Mononuclear cell (primary cell): ENCODE data around the gene TMEM44. TPM values are rescaled to one million over a fixed set of nuclear protein-coding genes. Genes with fewer than 3 reads are reported as not detected.
"Not testable (repeated sequence)": the region's sequence is repeated elsewhere in the genome, so short reads cannot be mapped to it uniquely, and the experiment has no call there.

Experiments used
- H3K27me3 ChIP-seq: 2 replicates; pipeline ENCODE4 v1.6.0; 2011; ENCODE audit warnings: low read length, control low read depth; ENCODE audit not compliant: insufficient read depth
- H3K4me1 ChIP-seq: 2 replicates; pipeline ENCODE4 v1.5.1; 2011; ENCODE audit warnings: mild to moderate bottlenecking, low read length, control low read depth; ENCODE audit not compliant: insufficient read depth
- H3K4me3 ChIP-seq: 2 replicates; pipeline ENCODE4 v1.5.1; 2011; ENCODE audit warnings: mild to moderate bottlenecking, low read length, moderate library complexity
- H3K9me3 ChIP-seq: 2 replicates; pipeline ENCODE4 v1.5.1; 2011; ENCODE audit warnings: low read depth, mild to moderate bottlenecking, control low read depth, low read length
- total RNA-seq: library from RNA; depleted of rRNA; stranded (reverse); fragments of >200 nt; gene quantifications from one replicate; pipeline ENCODE4 v1.2.3, GENCODE V29; 2012

TMEM44 gene
- total RNA-seq, 1 donor: 0.21 TPM

DNA sequence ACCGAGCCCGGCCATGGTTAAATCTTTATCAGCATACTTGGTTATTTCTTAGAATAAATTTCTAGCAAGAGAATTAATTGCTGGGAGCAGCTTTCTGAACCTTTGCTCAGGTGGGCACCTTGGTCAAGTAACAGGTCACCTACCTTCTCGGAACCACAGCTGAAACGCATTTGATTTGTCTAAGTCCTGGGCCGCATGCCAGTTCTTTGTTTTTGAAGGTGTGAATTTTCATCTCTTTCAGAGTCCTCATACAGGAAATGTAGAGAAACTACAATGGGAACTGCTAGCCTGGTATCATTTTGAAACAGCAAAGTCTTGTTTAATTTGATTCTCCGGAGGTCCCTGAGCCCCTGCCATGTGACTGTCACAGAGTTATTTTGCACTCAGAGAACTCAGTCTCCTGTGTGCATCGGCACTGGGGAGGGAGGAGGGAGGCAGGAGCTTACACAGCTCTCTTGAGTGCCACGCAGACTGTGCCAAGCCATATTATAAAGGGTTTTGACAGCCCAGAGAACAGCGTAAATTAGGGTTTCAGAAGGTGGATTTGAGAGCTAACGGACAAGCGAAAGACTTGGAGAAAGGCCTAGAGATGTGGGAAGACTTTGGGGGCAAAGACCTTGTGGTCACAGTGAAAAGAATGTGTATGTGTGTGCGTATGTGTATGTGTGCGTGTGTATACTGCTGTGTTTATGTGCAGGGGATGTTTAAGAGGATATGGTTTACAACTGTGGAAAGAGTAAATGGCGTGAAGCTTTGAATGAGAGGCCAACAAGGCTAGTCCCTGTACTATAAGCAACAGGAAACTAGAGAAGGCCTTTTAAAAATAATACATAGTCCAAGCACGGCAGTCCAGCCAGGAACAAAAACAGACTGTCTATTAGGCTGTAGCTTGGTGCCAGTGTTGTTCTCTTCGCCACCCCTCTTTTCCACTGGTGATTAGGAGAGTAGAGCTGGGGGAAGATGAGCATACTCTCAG is 84.6 kb downstream of the TMEM44 start:
- Histone ChIP-seq H3K27me3 (no peaks in the 10 kb centered on the region), H3K9me3 (no peaks in the 10 kb centered on the region), H3K4me3 (no peak overlapping the region), H3K4me1 (no peaks in the 10 kb centered on the region)

DNA sequence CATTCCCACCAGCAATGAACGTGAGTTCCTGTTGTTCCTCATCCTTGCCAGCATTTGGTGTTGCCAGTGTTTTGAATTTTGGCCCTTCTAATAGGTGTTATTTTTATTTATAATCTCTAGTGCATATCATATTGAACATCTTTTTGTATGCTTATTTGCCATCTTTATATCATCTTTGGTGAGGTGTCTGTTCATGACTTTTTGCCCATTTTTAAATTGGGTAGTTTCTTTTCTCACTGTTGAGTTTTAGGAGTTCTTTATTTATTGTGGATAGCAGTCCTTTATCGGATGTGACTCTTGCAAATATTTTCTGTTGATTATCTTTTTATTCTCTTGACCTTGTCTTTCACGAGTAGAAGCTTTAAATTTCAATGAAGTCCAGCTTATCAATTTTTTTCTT is 86.2 kb downstream of the TMEM44 start:
- Histone ChIP-seq H3K9me3 (no peaks in the 10 kb centered on the region), H3K4me3 (no peak overlapping the region), H3K4me1 (no peaks in the 10 kb centered on the region), H3K27me3 (no peaks in the 10 kb centered on the region)

- not testable (repeated sequence) for H3K9me3 ChIP-seq, H3K4me1 ChIP-seq, H3K27me3 ChIP-seq, H3K4me3 ChIP-seq
Measured at GRCh38 chr3:194545538-194545937, 87.7 kb downstream of the TMEM44 start.

GRCh38 chr3:194543550-194543949 is 89.7 kb downstream of the TMEM44 start:
- Histone ChIP-seq H3K27me3 (no peaks in the 10 kb centered on the region), H3K4me3 (no peak overlapping the region), H3K4me1 (peaks cover 6% of the 10 kb centered on the region), H3K9me3 (no peaks in the 10 kb centered on the region)

DNA sequence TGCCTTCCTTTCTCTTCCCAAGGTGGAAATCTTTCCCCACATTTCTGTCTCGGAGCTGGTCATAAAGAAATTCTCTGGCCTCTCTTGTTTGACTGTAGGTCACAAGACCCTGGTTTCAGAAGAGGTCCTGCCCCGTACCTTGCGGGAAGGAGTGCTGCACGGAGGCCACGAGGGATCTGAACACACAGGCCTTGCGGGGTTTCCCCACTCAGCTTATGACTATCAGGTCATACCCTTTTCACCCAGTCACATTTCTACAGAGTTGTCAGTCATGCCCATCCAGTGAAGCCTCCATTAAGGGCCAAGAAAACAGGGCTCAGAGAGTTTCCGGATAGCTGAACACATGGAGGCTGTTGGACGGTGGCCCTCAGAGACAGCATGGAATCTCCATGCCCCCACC is 91.7 kb downstream of the TMEM44 start:
- no peaks in the 10 kb centered on the region for H3K9me3 ChIP-seq
- peaks cover 11% of the 10 kb centered on the region for H3K4me1 ChIP-seq
- H3K27me3 ChIP-seq: no peaks in the 10 kb centered on the region
- H3K4me3 ChIP-seq: no peak overlapping the region

DNA sequence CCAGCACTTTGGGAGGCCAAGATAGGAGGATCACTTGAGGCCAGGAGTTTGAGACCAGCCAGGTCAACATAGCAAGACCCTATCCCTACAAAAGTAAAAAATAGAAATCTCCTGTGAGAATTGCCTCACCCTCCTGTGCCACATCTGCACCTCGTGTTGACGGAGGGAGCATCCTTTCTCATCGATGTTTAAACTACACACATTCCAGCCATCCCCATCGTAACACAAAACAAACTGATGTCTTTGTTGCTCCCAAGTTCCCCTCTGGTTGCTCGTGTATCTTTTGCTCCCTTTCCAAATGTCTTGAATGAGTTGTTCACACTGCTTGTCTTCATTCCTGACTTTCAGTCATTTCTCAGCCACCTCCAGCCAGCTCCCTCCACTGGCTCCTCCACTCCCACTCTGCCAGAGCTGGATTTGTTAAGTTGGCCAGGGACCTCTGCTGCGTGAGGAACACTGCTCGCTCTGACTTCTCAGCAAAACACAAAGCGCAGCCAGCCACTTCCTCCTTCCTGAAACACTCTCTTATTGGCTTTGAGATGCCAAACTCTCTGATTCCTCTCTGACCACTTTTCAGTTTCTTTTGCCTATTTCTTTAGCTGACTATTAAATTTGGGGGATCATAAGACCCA is 92.8 kb downstream of the TMEM44 start:
- no peaks in the 10 kb centered on the region for H3K9me3 ChIP-seq
- H3K27me3 ChIP-seq: no peaks in the 10 kb centered on the region
- peaks cover 11% of the 10 kb centered on the region for H3K4me1 ChIP-seq
- H3K4me3 ChIP-seq: no peak overlapping the region

DNA sequence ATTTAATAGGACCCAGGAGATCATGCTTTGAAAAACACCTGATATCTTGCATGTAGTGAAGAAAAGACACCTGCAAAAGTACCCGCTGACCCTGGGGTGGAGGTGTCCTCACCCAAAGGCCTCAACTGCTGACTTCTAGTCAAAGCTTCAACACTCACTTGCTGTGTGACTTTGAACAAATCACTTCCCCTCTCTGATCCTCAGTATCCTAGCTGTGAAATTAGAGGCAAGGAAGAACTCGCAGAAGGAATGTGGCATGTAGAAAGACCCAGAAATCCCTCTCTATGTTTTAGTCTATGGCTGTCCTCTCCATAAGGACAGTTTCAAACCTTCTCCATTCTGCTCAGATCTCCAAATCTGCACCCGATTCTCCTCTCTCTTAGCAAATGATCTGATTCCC is 93.7 kb downstream of the TMEM44 start:
- Histone ChIP-seq H3K4me3 (no peak overlapping the region), H3K27me3 (no peaks in the 10 kb centered on the region), H3K9me3 (peaks cover 3% of the 10 kb centered on the region), H3K4me1 (peaks cover 11% of the 10 kb centered on the region)

- Histone ChIP-seq H3K9me3 (peaks cover 10% of the 10 kb centered on the region), H3K27me3 (no peaks in the 10 kb centered on the region), H3K4me1 (peaks cover 11% of the 10 kb centered on the region), H3K4me3 (no peak overlapping the region)
Measured at GRCh38 chr3:194537732-194538247, 95.4 kb downstream of the TMEM44 start.

Other genes with a start within 250 kb of the TMEM44 start
- gene GP5, start 234.2 kb downstream of the TMEM44 start, total RNA-seq: 3.8 TPM
- 179 TPM for gene ATP13A3, start 146.4 kb downstream of the TMEM44 start, total RNA-seq
- gene LSG1, start 38.8 kb upstream of the TMEM44 start, total RNA-seq: 70.8 TPM
- 6.2 TPM for gene FAM43A, start 52.5 kb upstream of the TMEM44 start, total RNA-seq